VCaP (cell line): ENCODE results near the gene VASP.

Experiments used
- H3K27ac ChIP-seq: fragments of 450-650 bp; 2 replicates; pipeline ENCODE4 v1.5.1; 2017
- TF ChIP-seq, protein P1 (sequence below): fragments of 450-650 bp; conservative IDR thresholded peaks from 2 replicates; pipeline ENCODE4 v1.5.1; 2017; ENCODE audit warnings: mild to moderate bottlenecking, moderate library complexity

VASP gene

GRCh38 chr19:45529420-45529785 lies 22.1 kb downstream of the VASP start:
- H3K27ac ChIP-seq, result no peak overlapping the region
- TF ChIP-seq, protein P1, sequence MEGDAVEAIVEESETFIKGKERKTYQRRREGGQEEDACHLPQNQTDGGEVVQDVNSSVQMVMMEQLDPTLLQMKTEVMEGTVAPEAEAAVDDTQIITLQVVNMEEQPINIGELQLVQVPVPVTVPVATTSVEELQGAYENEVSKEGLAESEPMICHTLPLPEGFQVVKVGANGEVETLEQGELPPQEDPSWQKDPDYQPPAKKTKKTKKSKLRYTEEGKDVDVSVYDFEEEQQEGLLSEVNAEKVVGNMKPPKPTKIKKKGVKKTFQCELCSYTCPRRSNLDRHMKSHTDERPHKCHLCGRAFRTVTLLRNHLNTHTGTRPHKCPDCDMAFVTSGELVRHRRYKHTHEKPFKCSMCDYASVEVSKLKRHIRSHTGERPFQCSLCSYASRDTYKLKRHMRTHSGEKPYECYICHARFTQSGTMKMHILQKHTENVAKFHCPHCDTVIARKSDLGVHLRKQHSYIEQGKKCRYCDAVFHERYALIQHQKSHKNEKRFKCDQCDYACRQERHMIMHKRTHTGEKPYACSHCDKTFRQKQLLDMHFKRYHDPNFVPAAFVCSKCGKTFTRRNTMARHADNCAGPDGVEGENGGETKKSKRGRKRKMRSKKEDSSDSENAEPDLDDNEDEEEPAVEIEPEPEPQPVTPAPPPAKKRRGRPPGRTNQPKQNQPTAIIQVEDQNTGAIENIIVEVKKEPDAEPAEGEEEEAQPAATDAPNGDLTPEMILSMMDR, result no peak

DNA sequence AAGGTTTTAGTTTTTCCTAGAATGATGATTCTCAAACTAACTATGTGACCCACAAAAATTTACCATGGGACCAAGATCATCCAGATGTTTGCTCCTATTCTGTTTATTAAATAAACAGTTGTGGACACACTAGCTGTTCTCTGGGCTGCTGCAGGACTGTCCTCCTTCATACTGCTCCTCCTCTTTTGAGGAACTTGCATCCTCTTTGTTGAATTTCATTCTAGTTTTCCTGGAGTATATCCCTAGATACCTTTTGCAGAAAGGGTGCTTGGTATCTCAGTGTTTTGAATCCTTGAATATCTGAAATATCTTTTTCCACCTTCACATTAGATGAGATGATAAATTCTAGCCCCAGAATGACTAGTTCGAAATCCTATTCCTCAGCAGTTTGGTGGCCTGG lies 24.1 kb downstream of the VASP start:
- TF ChIP-seq, protein P1, result no peak
- no peak overlapping the region for H3K27ac ChIP-seq

GRCh38 chr19:45539459-45539858 lies 32.2 kb downstream of the VASP start:
- no peak overlapping the region for H3K27ac ChIP-seq
- TF ChIP-seq, protein P1, result no peak

DNA sequence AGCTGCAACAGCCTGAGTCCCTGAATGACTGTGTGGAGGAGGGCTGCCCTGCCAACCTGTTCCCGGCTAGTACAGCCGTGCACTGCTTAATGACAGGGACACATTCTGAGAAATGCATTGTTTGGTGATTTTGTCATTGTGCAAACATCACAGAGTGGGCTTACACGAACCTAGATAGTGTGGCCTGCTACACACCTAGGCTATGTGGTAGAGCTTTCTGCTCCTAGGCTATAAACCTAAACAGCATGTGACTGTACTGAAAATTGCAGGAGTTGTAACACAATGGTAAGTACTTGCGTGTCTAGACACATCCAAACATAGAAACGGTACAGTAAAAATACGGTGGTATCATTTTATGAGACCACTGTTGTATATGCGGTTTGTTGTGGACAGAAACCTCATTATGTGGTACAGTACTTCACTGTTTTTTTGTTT lies 35.0 kb downstream of the VASP start:
- TF ChIP-seq, protein P1, result no peak
- H3K27ac ChIP-seq, result no peak overlapping the region

- no peak overlapping the region for H3K27ac ChIP-seq
- TF ChIP-seq, protein P1, result no peak
Observed at GRCh38 chr19:45547211-45547770, 40.0 kb downstream of the VASP start.

DNA sequence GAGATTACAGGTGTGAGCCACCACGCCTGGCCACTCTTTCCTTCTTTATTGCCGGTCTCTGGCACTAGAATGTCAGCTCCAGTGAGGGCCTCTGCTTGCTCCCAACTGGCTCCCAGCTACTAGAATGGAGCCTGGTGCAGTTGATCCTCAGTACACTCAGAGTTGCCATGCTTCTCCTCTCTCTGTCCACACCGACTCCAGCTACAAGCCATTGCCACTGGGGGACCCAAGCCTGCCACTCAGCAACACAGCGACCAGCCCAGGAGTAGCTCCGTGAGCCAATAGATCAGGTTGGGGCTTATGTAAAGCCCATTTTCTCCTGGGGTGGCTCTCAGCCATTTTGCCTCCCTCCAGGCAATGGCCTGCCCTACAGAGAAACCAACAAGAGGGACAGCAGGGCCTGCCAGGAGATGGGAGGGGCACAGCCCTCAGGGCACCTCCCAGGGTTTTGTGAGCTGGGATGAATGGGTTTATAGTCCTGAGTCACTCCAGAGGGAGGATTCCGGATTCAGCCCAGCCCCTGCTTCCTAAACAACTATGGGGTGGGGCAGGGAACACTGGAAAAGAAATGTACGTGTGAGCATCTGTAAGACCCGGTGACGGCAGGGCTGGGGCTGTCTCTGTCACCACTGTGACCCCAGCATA lies 40.8 kb downstream of the VASP start:
- H3K27ac ChIP-seq, result no peak overlapping the region
- TF ChIP-seq, protein P1, result no peak

GRCh38 chr19:45553464-45553863 lies 46.2 kb downstream of the VASP start:
- TF ChIP-seq, protein P1, result no peak
- no peak overlapping the region for H3K27ac ChIP-seq
